HuH-7 (cell line): ENCODE data around the gene GPC6.
"Not testable (repeated sequence)": the region's sequence is repeated elsewhere in the genome, so short reads cannot be mapped to it uniquely, and the experiment has no call there.

Source experiments
- DNase-seq: peaks from one replicate; pipeline ENCODE4 v3.0.0; 2011; ENCODE audit warnings: low spot score

GPC6 gene

DNA sequence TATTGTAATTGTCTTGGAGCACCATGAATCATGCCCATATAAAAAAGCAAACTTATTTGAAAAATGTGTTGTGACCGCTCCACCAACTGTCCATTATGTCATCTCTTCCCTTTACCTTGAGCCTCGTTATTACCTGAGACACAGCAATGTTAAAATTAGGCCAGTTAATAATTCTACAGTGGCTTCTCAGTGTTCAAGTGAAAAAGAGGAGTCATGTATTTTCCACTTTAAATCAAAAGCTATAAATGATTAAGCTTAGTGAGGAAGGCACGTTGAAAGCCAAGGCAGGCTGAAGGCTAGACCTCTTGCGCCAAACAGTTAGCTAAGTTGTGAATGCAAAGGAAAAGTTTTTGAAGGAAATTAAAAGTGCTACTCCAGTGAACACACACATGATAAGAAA, 210.5 kb downstream of the GPC6 start:
- no peak for DNase-seq

DNA sequence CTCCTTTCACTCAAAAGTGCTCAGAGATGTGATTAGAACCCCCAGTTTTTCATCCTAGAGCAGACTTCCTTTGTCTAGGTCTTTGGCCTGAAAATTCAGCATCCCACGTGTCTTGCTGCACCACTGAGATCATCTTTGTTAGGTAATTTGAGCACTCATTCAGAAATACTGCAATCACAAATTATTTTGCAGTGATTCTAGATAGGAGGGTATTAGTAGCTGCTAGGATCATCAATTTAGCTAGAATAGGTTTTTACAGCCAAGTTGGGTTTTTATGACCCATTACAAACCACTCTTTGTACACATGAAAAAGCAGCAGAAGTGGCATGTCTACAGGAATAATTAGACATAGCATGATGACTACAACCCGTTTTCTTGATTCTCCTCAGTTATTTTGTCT, 219.6 kb downstream of the GPC6 start:
- no peak for DNase-seq

- no peak for DNase-seq
These were observed 223.6 kb downstream of the GPC6 start for GRCh38 chr13:93450191-93450621.

GRCh38 chr13:93450761-93451160, 224.2 kb downstream of the GPC6 start:
- DNase-seq = no peak

DNA sequence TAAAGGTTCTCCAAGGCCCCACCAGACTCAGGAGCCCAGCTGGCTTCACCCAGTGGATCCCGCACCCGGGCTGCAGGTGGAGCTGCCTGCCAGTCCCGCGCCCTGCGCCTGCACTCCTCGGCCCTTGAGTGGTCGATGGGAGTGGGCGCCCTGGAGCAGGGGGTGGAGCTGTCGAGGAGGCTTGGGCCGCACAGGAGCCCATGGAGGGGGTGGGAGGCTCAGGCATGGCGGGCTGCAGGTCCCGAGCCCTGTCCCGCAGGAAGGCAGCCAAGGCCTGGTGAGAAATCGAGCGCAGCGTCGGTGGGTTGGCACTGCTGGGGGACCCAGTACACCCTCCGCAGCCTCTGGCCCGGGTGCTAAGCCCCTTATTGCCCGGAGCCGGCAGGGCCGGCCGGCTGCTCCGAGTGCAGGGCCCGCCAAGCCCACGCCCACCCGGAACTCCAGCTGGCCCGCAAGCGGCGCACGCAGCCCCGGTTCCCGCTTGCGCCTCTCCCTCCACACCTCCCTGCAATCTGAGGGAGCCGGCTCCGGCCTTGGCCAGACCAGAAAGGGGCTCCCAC, 228.1 kb downstream of the GPC6 start:
- not testable (repeated sequence) for DNase-seq

- DNase-seq = no peak
These were observed 229.3 kb downstream of the GPC6 start for GRCh38 chr13:93455861-93456260.

- DNase-seq = no peak
These were observed 233.4 kb downstream of the GPC6 start for GRCh38 chr13:93460005-93460404.

DNA sequence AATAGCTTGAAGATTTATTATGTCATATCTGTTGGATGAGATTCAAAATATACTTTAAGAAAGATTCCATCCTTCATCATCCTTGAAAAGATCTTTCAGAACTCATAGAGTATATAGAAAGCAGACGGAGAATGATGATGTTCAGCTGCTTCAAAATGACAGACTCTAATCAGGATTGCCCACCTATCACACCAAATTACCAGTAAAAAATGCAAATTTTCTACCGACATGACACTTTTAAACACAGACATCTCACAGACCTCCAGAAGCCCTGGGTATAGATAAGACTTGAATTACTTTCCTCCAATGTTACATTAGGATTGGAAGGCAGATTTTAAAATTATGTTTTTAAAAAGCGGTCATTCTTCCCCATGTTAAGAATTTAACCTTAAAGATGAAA, 235.5 kb downstream of the GPC6 start:
- no peak for DNase-seq

GRCh38 chr13:93466502-93467036, 240.0 kb downstream of the GPC6 start:
- no peak for DNase-seq

DNA sequence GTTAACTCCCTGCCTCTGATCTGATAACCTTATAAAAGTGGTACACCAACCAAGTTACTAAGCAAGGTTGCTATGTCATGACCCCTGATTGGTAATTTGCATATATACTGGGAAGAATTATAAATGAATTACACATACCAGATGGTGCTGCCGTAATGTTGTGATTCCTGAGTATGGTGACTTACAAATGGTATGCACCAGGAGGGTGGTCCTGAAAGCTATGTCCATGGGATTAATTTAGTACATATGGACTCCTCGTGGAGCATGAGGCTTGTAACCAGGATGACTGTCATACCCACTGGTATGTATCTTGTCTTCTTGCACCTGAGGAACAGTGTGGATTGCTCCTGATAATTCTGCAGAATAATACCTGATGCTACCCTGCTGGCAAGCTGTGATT, 240.6 kb downstream of the GPC6 start:
- no peak for DNase-seq

DNA sequence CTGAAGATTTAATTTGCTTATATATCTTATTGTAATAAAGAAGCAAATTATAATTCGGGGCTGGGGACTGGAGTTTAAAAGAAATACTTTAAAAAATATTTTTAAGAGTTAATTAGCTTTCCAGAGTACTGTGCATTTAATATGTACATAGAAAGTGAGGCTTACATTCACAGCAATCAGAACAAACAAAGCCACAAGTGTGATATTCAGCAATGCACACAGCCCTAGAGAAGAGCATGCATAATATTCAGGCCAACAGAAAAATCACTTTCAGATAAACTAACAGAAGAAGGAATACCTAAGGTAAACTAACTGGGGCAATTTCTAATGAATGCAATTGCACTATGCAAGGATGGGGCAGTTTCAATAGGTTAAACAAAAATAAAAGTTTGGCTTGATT, 241.8 kb downstream of the GPC6 start:
- no peak for DNase-seq

DNA sequence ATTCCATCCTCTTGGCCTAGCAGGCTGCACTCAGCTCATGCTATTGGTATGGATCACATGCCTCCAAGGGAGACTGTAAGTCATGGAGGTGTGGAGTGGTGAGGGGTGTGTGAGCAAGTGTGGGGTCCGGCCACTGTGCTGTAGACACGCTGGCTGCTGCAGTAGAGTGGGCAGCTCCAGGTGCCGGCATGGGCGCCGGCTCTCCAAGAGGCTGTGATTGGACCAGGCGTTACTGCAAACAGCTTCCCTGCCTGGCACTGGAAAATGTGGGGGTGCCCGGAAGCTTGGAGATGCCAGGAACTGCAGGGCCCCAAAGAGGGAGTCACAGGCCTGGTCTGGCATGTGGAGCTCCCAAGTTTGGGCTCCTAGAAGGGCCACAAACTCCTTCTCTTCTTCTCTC, 245.7 kb downstream of the GPC6 start:
- DNase-seq = no peak

DNA sequence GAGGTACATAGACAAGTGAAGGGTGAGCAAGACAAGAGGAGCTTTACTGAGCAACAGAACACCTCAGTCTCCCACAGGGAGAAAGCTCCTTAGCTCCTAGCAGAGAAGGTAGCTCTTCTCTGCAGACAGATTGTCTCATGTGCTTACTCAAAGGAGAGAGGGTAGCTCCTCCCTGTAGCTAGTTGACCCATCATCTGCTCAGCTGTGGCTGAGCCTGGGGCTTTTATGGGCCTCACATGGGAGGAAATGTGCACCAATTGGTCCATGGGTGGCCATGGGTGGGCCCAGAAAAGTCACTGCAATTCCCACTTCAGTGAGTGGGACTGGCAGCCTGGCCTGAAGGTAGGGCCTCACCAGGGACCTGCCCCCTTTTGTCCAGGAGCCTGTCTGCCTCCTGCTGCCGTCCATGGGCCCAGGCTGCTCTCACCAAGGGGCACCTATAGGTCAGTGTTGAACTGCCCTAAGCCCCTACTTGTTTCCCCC, 246.2 kb downstream of the GPC6 start:
- DNase-seq = no peak

GRCh38 chr13:93473441-93474270, 247.0 kb downstream of the GPC6 start:
- DNase-seq = no peak

DNA sequence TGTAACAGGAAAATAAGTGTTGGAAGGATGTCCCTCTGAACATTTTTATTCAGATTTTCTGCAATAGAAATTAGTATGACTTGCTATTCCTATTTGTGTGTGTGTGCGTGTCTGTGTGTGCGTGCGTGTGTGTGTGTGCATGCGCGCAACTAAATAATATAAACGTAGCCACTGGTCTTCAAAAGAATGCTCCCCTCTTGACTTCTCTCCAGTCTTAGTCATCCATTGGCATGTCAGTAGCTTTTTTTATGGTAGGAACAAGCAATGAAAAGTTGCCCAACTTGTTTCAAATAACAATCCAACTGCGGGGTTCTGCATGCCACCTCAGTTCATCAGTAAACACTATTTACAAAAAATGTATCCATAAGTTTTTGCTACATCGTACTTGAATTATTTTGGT, 249.6 kb downstream of the GPC6 start:
- no peak for DNase-seq

GRCh38 chr13:93477238-93477637, 250.6 kb downstream of the GPC6 start:
- DNase-seq = no peak

- DNase-seq = no peak
These were observed 254.0 kb downstream of the GPC6 start for GRCh38 chr13:93480553-93481106.

- DNase-seq = not testable (repeated sequence)
These were observed 269.5 kb downstream of the GPC6 start for GRCh38 chr13:93496117-93496516.

- DNase-seq = no peak
These were observed 270.5 kb downstream of the GPC6 start for GRCh38 chr13:93496985-93497673.

- no peak for DNase-seq
These were observed 273.4 kb downstream of the GPC6 start for GRCh38 chr13:93499991-93500390.

DNA sequence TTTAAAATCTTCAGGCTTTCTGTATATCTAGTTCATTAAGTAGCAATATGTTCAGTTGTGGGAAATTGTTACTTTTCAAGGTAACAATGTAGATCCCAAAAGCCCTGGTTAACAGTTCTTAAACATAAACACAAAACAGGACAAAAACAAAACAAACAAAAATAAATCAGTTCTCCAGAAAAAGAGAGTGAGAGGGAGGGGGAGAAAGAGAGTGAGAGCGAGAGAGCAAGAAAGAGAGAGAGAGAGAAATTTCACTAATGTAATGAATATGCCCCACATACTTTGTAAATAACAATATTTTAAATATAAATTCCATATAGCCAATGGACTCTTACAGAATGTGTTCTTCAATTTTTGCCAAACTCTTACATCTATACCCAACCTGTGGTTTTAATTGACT, 275.5 kb downstream of the GPC6 start:
- no peak for DNase-seq

GRCh38 chr13:93502987-93503615, 276.5 kb downstream of the GPC6 start:
- DNase-seq = no peak
